Ishikawa (cell line): ENCODE results near the gene ARFGAP3.

Source experiments
- CEBPB ChIP-seq: IDR thresholded peaks from 2 replicates; pipeline ENCODE4 v1.6.1; 2012
- CREB1 ChIP-seq: IDR thresholded peaks from 2 replicates; pipeline ENCODE4 v1.6.1; 2012; ENCODE audit warnings: low read depth
- EGR1 ChIP-seq: IDR thresholded peaks from 2 replicates; pipeline ENCODE4 v1.6.1; 2012
- EP300 ChIP-seq: IDR thresholded peaks from 2 replicates; pipeline ENCODE4 v1.6.1; 2012; ENCODE audit warnings: borderline replicate concordance
- FOXM1 ChIP-seq: IDR thresholded peaks from 2 replicates; pipeline ENCODE4 v1.6.1; 2012; ENCODE audit warnings: low read depth, borderline replicate concordance
- NFIC ChIP-seq: IDR thresholded peaks from 2 replicates; pipeline ENCODE4 v1.6.1; 2012
- RAD21 ChIP-seq: IDR thresholded peaks from 2 replicates; pipeline ENCODE4 v1.6.1; 2012; ENCODE audit warnings: low read depth
- TAF1 ChIP-seq: IDR thresholded peaks from 2 replicates; pipeline ENCODE4 v1.6.1; 2012; ENCODE audit warnings: low read depth, mild to moderate bottlenecking
- TCF12 ChIP-seq: IDR thresholded peaks from 2 replicates; pipeline ENCODE4 v1.6.1; 2012; ENCODE audit warnings: low read depth
- TEAD4 ChIP-seq: IDR thresholded peaks from 2 replicates; pipeline ENCODE4 v1.6.1; 2012
- YY1 ChIP-seq: IDR thresholded peaks from 2 replicates; pipeline ENCODE4 v1.6.1; 2012; ENCODE audit warnings: low read depth
- TF ChIP-seq, protein P1 (sequence below): IDR thresholded peaks from 2 replicates; pipeline ENCODE4 v1.6.1; 2012
- TF ChIP-seq, protein P2 (sequence below): IDR thresholded peaks from 2 replicates; pipeline ENCODE4 v1.6.1; 2012
- TF ChIP-seq, protein P3 (sequence below): IDR thresholded peaks from 2 replicates; pipeline ENCODE4 v1.6.1; 2012; ENCODE audit warnings: low read depth, mild to moderate bottlenecking

DNA sequence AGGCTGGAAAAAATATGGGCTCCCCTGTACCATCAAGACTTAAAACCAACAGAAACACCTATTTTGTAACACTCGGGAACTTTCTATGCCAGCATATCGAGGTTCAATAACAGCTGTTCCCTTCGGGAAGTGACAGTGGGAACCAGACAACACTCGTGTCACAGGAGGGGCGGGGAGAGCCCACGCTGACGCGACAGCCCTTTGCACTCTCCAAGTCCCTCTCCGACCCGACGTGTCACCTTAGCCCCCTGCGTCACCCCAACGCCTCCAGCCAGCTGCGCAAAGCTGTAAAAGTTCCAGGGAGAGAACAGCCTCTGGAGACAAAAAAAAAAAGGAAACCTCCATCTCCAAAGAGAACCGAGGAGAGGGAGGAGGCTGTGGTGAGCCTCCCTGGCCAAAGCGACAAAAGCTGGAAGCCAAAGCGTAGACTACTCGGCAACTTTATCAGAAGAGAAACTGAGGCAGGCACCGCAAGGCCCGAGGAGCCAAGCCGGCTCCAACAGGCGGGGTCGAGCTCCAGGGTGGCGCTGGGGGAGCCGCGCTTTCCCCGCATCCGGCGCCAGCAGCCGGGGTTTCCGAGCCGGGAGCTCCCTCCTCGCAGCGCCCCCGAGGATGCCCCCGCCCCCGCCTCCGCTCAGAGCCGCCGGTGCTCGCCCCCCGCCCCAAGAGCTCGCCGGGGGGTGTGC is 751 bp downstream of the ARFGAP3 start:
- TF ChIP-seq YY1 = no peak
- TF ChIP-seq FOXM1 = no peak
- TF ChIP-seq, protein P1, sequence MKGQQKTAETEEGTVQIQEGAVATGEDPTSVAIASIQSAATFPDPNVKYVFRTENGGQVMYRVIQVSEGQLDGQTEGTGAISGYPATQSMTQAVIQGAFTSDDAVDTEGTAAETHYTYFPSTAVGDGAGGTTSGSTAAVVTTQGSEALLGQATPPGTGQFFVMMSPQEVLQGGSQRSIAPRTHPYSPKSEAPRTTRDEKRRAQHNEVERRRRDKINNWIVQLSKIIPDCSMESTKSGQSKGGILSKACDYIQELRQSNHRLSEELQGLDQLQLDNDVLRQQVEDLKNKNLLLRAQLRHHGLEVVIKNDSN = no peak
- TF ChIP-seq RAD21 = no peak
- TF ChIP-seq CEBPB = no peak
- no peak for TF ChIP-seq TAF1
- no peak for TF ChIP-seq EP300
- TF ChIP-seq EGR1 = no peak
- TF ChIP-seq, protein P2, sequence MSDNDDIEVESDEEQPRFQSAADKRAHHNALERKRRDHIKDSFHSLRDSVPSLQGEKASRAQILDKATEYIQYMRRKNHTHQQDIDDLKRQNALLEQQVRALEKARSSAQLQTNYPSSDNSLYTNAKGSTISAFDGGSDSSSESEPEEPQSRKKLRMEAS = 0 out of 2 replicates have a peak, but pooled peaks have one; percentile 24
- no peak for TF ChIP-seq CREB1
- TF ChIP-seq, protein P3, sequence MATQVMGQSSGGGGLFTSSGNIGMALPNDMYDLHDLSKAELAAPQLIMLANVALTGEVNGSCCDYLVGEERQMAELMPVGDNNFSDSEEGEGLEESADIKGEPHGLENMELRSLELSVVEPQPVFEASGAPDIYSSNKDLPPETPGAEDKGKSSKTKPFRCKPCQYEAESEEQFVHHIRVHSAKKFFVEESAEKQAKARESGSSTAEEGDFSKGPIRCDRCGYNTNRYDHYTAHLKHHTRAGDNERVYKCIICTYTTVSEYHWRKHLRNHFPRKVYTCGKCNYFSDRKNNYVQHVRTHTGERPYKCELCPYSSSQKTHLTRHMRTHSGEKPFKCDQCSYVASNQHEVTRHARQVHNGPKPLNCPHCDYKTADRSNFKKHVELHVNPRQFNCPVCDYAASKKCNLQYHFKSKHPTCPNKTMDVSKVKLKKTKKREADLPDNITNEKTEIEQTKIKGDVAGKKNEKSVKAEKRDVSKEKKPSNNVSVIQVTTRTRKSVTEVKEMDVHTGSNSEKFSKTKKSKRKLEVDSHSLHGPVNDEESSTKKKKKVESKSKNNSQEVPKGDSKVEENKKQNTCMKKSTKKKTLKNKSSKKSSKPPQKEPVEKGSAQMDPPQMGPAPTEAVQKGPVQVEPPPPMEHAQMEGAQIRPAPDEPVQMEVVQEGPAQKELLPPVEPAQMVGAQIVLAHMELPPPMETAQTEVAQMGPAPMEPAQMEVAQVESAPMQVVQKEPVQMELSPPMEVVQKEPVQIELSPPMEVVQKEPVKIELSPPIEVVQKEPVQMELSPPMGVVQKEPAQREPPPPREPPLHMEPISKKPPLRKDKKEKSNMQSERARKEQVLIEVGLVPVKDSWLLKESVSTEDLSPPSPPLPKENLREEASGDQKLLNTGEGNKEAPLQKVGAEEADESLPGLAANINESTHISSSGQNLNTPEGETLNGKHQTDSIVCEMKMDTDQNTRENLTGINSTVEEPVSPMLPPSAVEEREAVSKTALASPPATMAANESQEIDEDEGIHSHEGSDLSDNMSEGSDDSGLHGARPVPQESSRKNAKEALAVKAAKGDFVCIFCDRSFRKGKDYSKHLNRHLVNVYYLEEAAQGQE = no peak
- TF ChIP-seq TEAD4 = no peak
- TF ChIP-seq TCF12 = no peak
- no peak for TF ChIP-seq NFIC
